Measurements from ENCODE around the gene C14orf180.
"Not testable (repeated sequence)": the region's sequence is repeated elsewhere in the genome, so short reads cannot be mapped to it uniquely, and the experiment has no call there.

C14orf180 gene

GRCh38 chr14:104562606-104563005 is 17.0 kb upstream of the C14orf180 start:
- no peak for DNase-seq

GRCh38 chr14:104563191-104563741 is 16.3 kb upstream of the C14orf180 start:
- no peak for DNase-seq

- DNase-seq: peak; percentile 81
These were observed 15.6 kb upstream of the C14orf180 start for GRCh38 chr14:104563742-104564615.

GRCh38 chr14:104564744-104565679 is 14.6 kb upstream of the C14orf180 start:
- no peak for DNase-seq

- no peak for DNase-seq
These were observed 12.2 kb upstream of the C14orf180 start for GRCh38 chr14:104567141-104567956.

- DNase-seq: no peak
These were observed 11.7 kb upstream of the C14orf180 start for GRCh38 chr14:104567957-104568225.

GRCh38 chr14:104568620-104569019 is 10.9 kb upstream of the C14orf180 start:
- DNase-seq: no peak

GRCh38 chr14:104569435-104569834 is 10.1 kb upstream of the C14orf180 start:
- DNase-seq: no peak

- no peak for DNase-seq
These were observed 8.3 kb upstream of the C14orf180 start for GRCh38 chr14:104571246-104571645.

- DNase-seq: no peak
These were observed 7.4 kb upstream of the C14orf180 start for GRCh38 chr14:104572024-104572626.

GRCh38 chr14:104572668-104573067 is 6.9 kb upstream of the C14orf180 start:
- no peak for DNase-seq

GRCh38 chr14:104573930-104574329 is 5.6 kb upstream of the C14orf180 start:
- DNase-seq: peak; percentile 62

GRCh38 chr14:104574536-104574935 is 5.0 kb upstream of the C14orf180 start:
- DNase-seq: no peak

- no peak for DNase-seq
These were observed 4.5 kb upstream of the C14orf180 start for GRCh38 chr14:104574978-104575583.

- no peak for DNase-seq
These were observed 3.2 kb upstream of the C14orf180 start for GRCh38 chr14:104576232-104576969.

- DNase-seq: no peak
These were observed 2.6 kb upstream of the C14orf180 start for GRCh38 chr14:104576970-104577332.

- DNase-seq: no peak
These were observed 2.1 kb upstream of the C14orf180 start for GRCh38 chr14:104577426-104577825.

- no peak for DNase-seq
These were observed 1.7 kb upstream of the C14orf180 start for GRCh38 chr14:104577847-104578301.

- no peak for DNase-seq
These were observed 1.2 kb upstream of the C14orf180 start for GRCh38 chr14:104578321-104578720.

GRCh38 chr14:104579939-104580338 is 375 bp downstream of the C14orf180 start:
- not testable (repeated sequence) for DNase-seq

- peak; percentile 76 for DNase-seq
These were observed 1.4 kb downstream of the C14orf180 start for GRCh38 chr14:104580961-104581360.
